H1 (cell line): ENCODE results near the gene PHGDH.

Experiments used
- CBX5 ChIP-seq: fragments of 300-800, 300-1000 bp; sonication (generic); IDR thresholded peaks from 2 replicates; pipeline ENCODE4 v1.7.1; 2016; ENCODE audit warnings: antibody characterized with exemption, low read length, low read depth
- CHD1 ChIP-seq: IDR thresholded peaks from 2 replicates; pipeline ENCODE4 v1.6.1; 2012; ENCODE audit warnings: low read depth, low read length, improper control_type of control experiment
- CREB1 ChIP-seq: IDR thresholded peaks from 2 replicates; pipeline ENCODE4 v1.6.1; 2012; ENCODE audit warnings: inconsistent platforms
- CTCF ChIP-seq, 3 experiments: IDR thresholded peaks; 1 replicate in 2 of 3; 2 replicates in 1 of 3; pipeline versions ENCODE4 v1.5.1 to v1.6.1; 2011; ENCODE audit warnings: low read length in 3 of 3, mild to moderate bottlenecking in 3 of 3, inconsistent platforms in 2 of 3, low read depth in 1 of 3, moderate library complexity in 1 of 3; ENCODE audit not compliant: insufficient read depth in 1 of 3; ENCODE audit errors: control extremely low read depth in 1 of 3
- EP300 ChIP-seq, 2 experiments: IDR thresholded peaks; 1 replicate in 1 of 2; 2 replicates in 1 of 2; pipeline ENCODE4 v1.6.1; 2011 to 2012; ENCODE audit warnings: low read depth in 2 of 2, low read length in 2 of 2, mild to moderate bottlenecking in 2 of 2, borderline replicate concordance in 1 of 2, inconsistent platforms in 1 of 2, moderate library complexity in 1 of 2
- EZH2 ChIP-seq: fragments of 200-600 bp; sonication (generic); IDR thresholded peaks from 2 replicates; pipeline ENCODE4 v1.7.1; 2012; ENCODE audit warnings: low read depth, mild to moderate bottlenecking, moderate library complexity, low read length, inconsistent platforms; ENCODE audit not compliant: severe bottlenecking
- POLR2A ChIP-seq, 2 experiments: IDR thresholded peaks; 1 replicate in 1 of 2; 2 replicates in 1 of 2; pipeline ENCODE4 v1.6.1; 2011; ENCODE audit warnings: low read depth in 2 of 2, low read length in 2 of 2, mild to moderate bottlenecking in 2 of 2; ENCODE audit errors: control extremely low read depth in 1 of 2
- POLR2AphosphoS5 ChIP-seq: IDR thresholded peaks from 2 replicates; pipeline ENCODE4 v1.6.1; 2011; ENCODE audit warnings: low read depth, low read length
- RAD21 ChIP-seq, 2 experiments: IDR thresholded peaks in 1 of 2; conservative IDR thresholded peaks in 1 of 2; 2 replicates each; pipeline ENCODE4 v1.6.1; 2011; ENCODE audit warnings: low read depth in 2 of 2, low read length in 2 of 2, improper control_type of control experiment in 1 of 2, inconsistent platforms in 1 of 2, mild to moderate bottlenecking in 1 of 2, moderate library complexity in 1 of 2
- RFX5 ChIP-seq: IDR thresholded peaks from 2 replicates; pipeline ENCODE4 v1.6.1; 2011; ENCODE audit warnings: low read depth, low read length, improper control_type of control experiment, borderline replicate concordance
- TCF12 ChIP-seq: IDR thresholded peaks from 2 replicates; pipeline ENCODE4 v1.6.1; 2011; ENCODE audit warnings: low read depth, mild to moderate bottlenecking, low read length
- USF2 ChIP-seq: IDR thresholded peaks from 2 replicates; pipeline ENCODE4 v1.6.1; 2011; ENCODE audit warnings: low read length, improper control_type of control experiment
- TF ChIP-seq, protein P1 (sequence below): IDR thresholded peaks from 2 replicates; pipeline ENCODE4 v1.6.1; 2012; ENCODE audit warnings: inconsistent platforms

DNA sequence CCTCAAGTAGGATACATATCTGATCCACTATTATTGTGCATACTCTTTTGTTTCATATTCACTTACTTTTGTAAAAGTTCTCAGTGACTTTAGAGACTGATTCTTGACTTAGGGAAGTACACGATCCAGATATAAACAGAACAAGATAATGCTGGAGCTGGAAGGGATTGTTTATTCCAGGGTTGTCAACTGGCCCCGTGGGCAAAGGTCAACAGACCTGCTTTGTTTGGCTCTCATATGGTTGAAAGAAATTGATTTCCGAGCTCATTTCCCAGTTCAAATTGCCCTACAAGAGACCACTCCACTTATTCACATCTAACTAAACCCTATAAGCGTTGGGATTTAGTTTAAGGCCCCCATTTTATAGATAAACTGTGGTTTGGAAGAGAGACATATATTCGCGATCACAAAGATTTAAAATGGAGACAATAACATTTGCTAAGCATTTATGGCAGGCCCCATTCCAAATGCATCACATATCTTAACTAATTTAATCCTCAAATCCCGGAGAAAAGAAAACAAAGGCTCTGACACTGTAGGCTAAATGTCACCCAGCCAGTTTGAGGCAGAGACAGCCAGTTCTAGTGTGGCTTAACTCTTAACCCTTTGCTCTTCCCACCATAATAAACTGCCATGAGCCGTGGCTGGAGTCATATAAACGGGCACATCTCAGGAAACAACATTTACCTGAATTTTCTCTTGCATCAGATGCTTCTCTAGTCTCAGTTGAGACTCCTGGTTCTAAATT, 78.9 kb downstream of the PHGDH start:
- TF ChIP-seq USF2 = no peak
- TF ChIP-seq TCF12 = no peak
- TF ChIP-seq EP300 (IDR thresholded peaks at IDR 0.05; ENCODE audit: borderline replicate concordance in 1 of 2, low read depth in 2 of 2, low read length in 2 of 2) = no peak
- no peak for TF ChIP-seq POLR2AphosphoS5
- TF ChIP-seq EZH2 = no peak
- TF ChIP-seq, protein P1, sequence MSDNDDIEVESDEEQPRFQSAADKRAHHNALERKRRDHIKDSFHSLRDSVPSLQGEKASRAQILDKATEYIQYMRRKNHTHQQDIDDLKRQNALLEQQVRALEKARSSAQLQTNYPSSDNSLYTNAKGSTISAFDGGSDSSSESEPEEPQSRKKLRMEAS = no peak
- no peak for TF ChIP-seq RFX5
- TF ChIP-seq CREB1 = no peak
- no peak for TF ChIP-seq CBX5
- TF ChIP-seq CHD1 = no peak
- TF ChIP-seq RAD21 (IDR thresholded peaks at IDR 0.05 in 1 of 2, conservative IDR thresholded peaks at IDR 0.05 in 1 of 2; ENCODE audit: low read depth in 2 of 2, low read length in 2 of 2) = no peak
- no peak for TF ChIP-seq POLR2A (IDR thresholded peaks at IDR 0.05; ENCODE audit: control extremely low read depth in 1 of 2, low read depth in 2 of 2, low read length in 2 of 2)
- no peak for TF ChIP-seq CTCF (IDR thresholded peaks at IDR 0.05; ENCODE audit: control extremely low read depth in 1 of 3, insufficient read depth in 1 of 3, low read depth in 1 of 3, low read length in 3 of 3)
